Karpas-422 (cell line): ENCODE results near the gene CFAP97D1. TPM values are rescaled to one million over a fixed set of nuclear protein-coding genes. Genes with fewer than 3 reads are reported as not detected.

ENCODE experiments used
- DNase-seq: peaks from one replicate; pipeline ENCODE4 v3.0.0-alpha.2; 2015
- H2AFZ ChIP-seq: fragments of 200-600 bp; sonication (generic); 2 replicates; pipeline ENCODE4 v1.6.1; 2014; ENCODE audit warnings: antibody characterized with exemption, low read length, mixed read lengths
- H3K27ac ChIP-seq: fragments of 200-600 bp; sonication (generic); 2 replicates; pipeline ENCODE4 v1.5.1; 2014; ENCODE audit warnings: mild to moderate bottlenecking, low read length, moderate library complexity
- H3K27me3 ChIP-seq: fragments of 200-600 bp; sonication (generic); 2 replicates; pipeline ENCODE4 v1.6.1; 2014; ENCODE audit warnings: low read length, mixed read lengths
- H3K36me3 ChIP-seq: fragments of 200-600 bp; sonication (generic); 2 replicates; pipeline ENCODE4 v1.6.1; 2014; ENCODE audit warnings: low read length, mixed read lengths; ENCODE audit not compliant: insufficient read depth
- H3K4me1 ChIP-seq: fragments of 200-600 bp; sonication (generic); 2 replicates; pipeline ENCODE4 v1.6.1; 2014; ENCODE audit warnings: mild to moderate bottlenecking, low read length, mixed read lengths
- H3K4me2 ChIP-seq: fragments of 200-600 bp; sonication (generic); 2 replicates; pipeline ENCODE4 v1.6.1; 2014; ENCODE audit warnings: low read length, low read depth, mild to moderate bottlenecking; ENCODE audit not compliant: poor library complexity, severe bottlenecking
- H3K4me3 ChIP-seq: fragments of 200-600 bp; sonication (generic); 2 replicates; pipeline ENCODE4 v1.5.1; 2014; ENCODE audit warnings: mild to moderate bottlenecking, antibody characterized with exemption, low read length, mixed read lengths
- H3K79me2 ChIP-seq: fragments of 200-600 bp; sonication (generic); 2 replicates; pipeline ENCODE4 v1.6.1; 2014; ENCODE audit warnings: mild to moderate bottlenecking, low read length, mixed read lengths
- H3K9ac ChIP-seq: fragments of 200-600 bp; sonication (generic); 2 replicates; pipeline ENCODE4 v1.6.0; 2014; ENCODE audit warnings: low read length
- H3K9me2 ChIP-seq: fragments of 200-600 bp; sonication (generic), shearing (Covaris generic); replicated peaks from 2 replicates; pipeline ENCODE4 v1.6.0; 2014; ENCODE audit warnings: mild to moderate bottlenecking, low read length, moderate library complexity; ENCODE audit not compliant: insufficient read depth
- H3K9me3 ChIP-seq: fragments of 300-700, 200-600 bp; sonication (generic); 2 replicates; pipeline ENCODE4 v1.6.1; 2014; ENCODE audit warnings: low read length, mixed read lengths
- H4K20me1 ChIP-seq: fragments of 200-600 bp; sonication (generic); 2 replicates; pipeline ENCODE4 v1.6.1; 2014; ENCODE audit warnings: mild to moderate bottlenecking, antibody characterized with exemption, low read length, low read depth; ENCODE audit not compliant: insufficient read depth
- total RNA-seq: library from RNA; depleted of rRNA; stranded (reverse); fragments of >200 nt; shearing (Covaris generic); gene quantifications from 2 replicates; pipeline ENCODE4 v1.2.3, GENCODE V29; 2014; ENCODE audit warnings: low replicate concordance

CFAP97D1 gene
- total RNA-seq, 1 experiment from 2014 or later = 1.1 TPM

GRCh38 chr17:43817826-43818225 is 37.6 kb downstream of the CFAP97D1 start:
- no peaks in the 10 kb centered on the region for H3K4me1 ChIP-seq

DNA sequence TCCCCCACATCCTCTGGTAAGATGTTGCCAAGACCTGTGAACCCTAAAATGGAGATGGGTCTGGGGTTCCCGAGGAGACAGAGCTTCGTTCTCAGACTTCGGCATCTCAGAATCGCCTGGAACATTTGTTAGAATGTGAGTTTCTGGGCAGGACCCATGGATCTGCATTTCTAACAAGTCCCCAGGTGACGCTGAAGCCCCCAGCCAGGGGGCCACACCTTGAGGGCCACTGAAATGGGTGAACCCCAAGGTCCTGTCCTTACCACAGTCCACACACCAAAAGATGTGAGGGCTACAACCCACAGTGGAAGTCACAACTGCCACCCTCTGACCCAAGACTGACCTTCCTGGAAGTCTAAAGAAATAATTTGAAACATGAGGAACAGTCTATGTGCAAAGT is 38.7 kb downstream of the CFAP97D1 start:
- no peaks in the 10 kb centered on the region for H3K79me2 ChIP-seq

More at GRCh38 chr17:43817826-43818225, 37.6 kb downstream of the CFAP97D1 start:
- Histone ChIP-seq H3K79me2 (no peaks in the 10 kb centered on the region), H3K36me3 (no peaks in the 10 kb centered on the region), H3K27me3 (no peaks in the 10 kb centered on the region), H3K27ac (no peak overlapping the region), H3K9ac (no peak overlapping the region), H2AFZ (no peak overlapping the region), H4K20me1 (no peaks in the 10 kb centered on the region), H3K9me3 (no peaks in the 10 kb centered on the region), H3K4me2 (no peak overlapping the region), H3K9me2 (no peaks in the 10 kb centered on the region), H3K4me3 (no peak overlapping the region)
- DNase-seq = no peak

GRCh38 chr17:43820759-43821158 is 40.5 kb downstream of the CFAP97D1 start:
- Histone ChIP-seq H3K36me3 (no peaks in the 10 kb centered on the region), H3K4me3 (no peak overlapping the region), H3K4me2 (no peak overlapping the region), H4K20me1 (no peaks in the 10 kb centered on the region), H2AFZ (no peak overlapping the region), H3K27me3 (no peaks in the 10 kb centered on the region), H3K79me2 (no peaks in the 10 kb centered on the region), H3K9me2 (no peaks in the 10 kb centered on the region), H3K4me1 (no peaks in the 10 kb centered on the region), H3K27ac (no peak overlapping the region), H3K9ac (no peak overlapping the region), H3K9me3 (no peaks in the 10 kb centered on the region)
- DNase-seq = no peak

More for the DNA sequence above, 38.7 kb downstream of the CFAP97D1 start:
- DNase-seq = no peak
- Histone ChIP-seq H3K9me3 (no peaks in the 10 kb centered on the region), H3K9ac (no peak overlapping the region), H2AFZ (no peak overlapping the region), H3K9me2 (no peaks in the 10 kb centered on the region), H3K4me3 (no peak overlapping the region), H3K27ac (no peak overlapping the region), H4K20me1 (no peaks in the 10 kb centered on the region), H3K4me1 (no peaks in the 10 kb centered on the region), H3K36me3 (no peaks in the 10 kb centered on the region), H3K4me2 (no peak overlapping the region), H3K27me3 (no peaks in the 10 kb centered on the region)

GRCh38 chr17:43822570-43823190 is 42.4 kb downstream of the CFAP97D1 start:
- H3K4me1 ChIP-seq = no peaks in the 10 kb centered on the region
- H3K36me3 ChIP-seq = no peaks in the 10 kb centered on the region
- H3K9me3 ChIP-seq = no peaks in the 10 kb centered on the region
- no peaks in the 10 kb centered on the region for H4K20me1 ChIP-seq
- no peaks in the 10 kb centered on the region for H3K79me2 ChIP-seq
- H3K9ac ChIP-seq = no peak overlapping the region
- H3K4me2 ChIP-seq = no peak overlapping the region
- no peak overlapping the region for H2AFZ ChIP-seq
- no peaks in the 10 kb centered on the region for H3K27me3 ChIP-seq
- no peak overlapping the region for H3K4me3 ChIP-seq
- no peak overlapping the region for H3K27ac ChIP-seq
- DNase-seq = no peak
- no peaks in the 10 kb centered on the region for H3K9me2 ChIP-seq

DNA sequence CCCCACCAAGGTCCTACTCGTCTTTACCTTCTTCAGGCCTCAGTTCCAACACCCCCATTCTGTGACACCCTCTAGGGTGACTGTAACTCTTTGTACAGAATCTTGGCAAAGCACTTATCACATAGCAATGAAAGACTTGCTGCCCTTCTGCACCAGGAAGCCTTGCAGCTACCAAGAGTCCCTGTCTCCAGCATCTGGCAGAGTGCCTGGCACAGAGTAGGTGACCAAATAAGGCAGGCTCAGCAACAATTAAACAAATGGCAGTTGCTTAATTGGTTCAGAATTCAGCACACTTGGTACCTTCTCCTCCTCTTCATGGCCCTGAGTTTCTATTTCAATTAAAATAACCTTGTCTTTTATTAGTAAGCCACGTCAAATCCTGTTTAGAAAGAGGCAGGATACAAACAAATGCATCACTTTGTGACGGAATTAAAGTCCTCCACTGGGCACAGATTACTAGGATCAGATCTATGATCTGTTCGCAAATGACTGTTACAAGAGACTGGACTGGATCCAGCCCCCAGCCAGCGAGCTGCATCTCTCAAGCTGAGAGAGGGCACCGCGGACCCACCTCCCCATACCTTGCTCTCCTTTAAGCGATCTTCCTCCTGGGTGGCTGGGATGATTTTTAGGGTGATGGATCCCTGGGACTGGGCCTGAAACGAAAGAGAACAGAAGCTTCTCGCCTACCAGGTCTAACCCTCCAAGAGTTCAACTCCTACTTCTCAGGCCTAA is 43.3 kb downstream of the CFAP97D1 start:
- no peak overlapping the region for H3K4me3 ChIP-seq
- no peaks in the 10 kb centered on the region for H3K79me2 ChIP-seq
- no peak for DNase-seq
- H2AFZ ChIP-seq = no peak overlapping the region
- no peaks in the 10 kb centered on the region for H3K27me3 ChIP-seq
- H3K9me2 ChIP-seq = no peaks in the 10 kb centered on the region
- no peaks in the 10 kb centered on the region for H3K9me3 ChIP-seq
- no peaks in the 10 kb centered on the region for H3K36me3 ChIP-seq
- no peaks in the 10 kb centered on the region for H3K4me1 ChIP-seq
- H4K20me1 ChIP-seq = no peaks in the 10 kb centered on the region
- H3K4me2 ChIP-seq = no peak overlapping the region
- no peak overlapping the region for H3K9ac ChIP-seq
- H3K27ac ChIP-seq = no peak overlapping the region

GRCh38 chr17:43825567-43825966 is 45.3 kb downstream of the CFAP97D1 start:
- Histone ChIP-seq H3K9me3 (no peaks in the 10 kb centered on the region), H3K27me3 (no peaks in the 10 kb centered on the region), H3K9me2 (no peaks in the 10 kb centered on the region), H3K9ac (no peak overlapping the region), H3K4me1 (no peaks in the 10 kb centered on the region), H2AFZ (no peak overlapping the region), H3K4me2 (no peak overlapping the region), H3K27ac (no peak overlapping the region), H4K20me1 (no peaks in the 10 kb centered on the region), H3K36me3 (no peaks in the 10 kb centered on the region), H3K4me3 (no peak overlapping the region), H3K79me2 (no peaks in the 10 kb centered on the region)
- DNase-seq = no peak

DNA sequence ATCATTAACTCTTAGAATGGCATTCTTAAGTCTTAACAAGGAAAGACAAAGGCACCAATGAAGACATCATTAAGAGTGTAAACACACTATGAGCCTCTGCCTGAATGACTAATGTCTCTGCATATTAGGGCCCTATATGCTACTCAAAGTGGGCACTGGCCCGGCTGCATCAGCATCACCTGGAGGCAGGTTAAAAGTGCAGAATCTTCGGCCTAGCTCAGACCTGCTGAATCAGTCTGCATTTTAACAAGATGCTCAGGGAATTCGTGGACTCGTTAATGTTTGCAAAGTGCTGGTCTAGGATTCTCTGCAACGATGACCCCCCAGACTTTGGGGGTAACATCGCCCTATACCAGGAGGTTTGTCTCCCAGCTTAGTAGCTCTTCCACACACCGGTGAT is 46.0 kb downstream of the CFAP97D1 start:
- H3K9me2 ChIP-seq = no peaks in the 10 kb centered on the region
- no peak overlapping the region for H3K27ac ChIP-seq
- no peak overlapping the region for H2AFZ ChIP-seq
- H3K4me1 ChIP-seq = no peaks in the 10 kb centered on the region
- H3K27me3 ChIP-seq = no peaks in the 10 kb centered on the region
- H3K9me3 ChIP-seq = no peaks in the 10 kb centered on the region
- H4K20me1 ChIP-seq = no peaks in the 10 kb centered on the region
- no peaks in the 10 kb centered on the region for H3K36me3 ChIP-seq
- H3K4me3 ChIP-seq = no peak overlapping the region
- no peak for DNase-seq
- no peaks in the 10 kb centered on the region for H3K79me2 ChIP-seq
- no peak overlapping the region for H3K4me2 ChIP-seq
- no peak overlapping the region for H3K9ac ChIP-seq

- H3K27me3 ChIP-seq = no peaks in the 10 kb centered on the region
- H3K4me3 ChIP-seq = no peak overlapping the region
- H3K4me1 ChIP-seq = no peaks in the 10 kb centered on the region
- no peak overlapping the region for H3K27ac ChIP-seq
- H4K20me1 ChIP-seq = no peaks in the 10 kb centered on the region
- no peaks in the 10 kb centered on the region for H3K9me3 ChIP-seq
- no peaks in the 10 kb centered on the region for H3K36me3 ChIP-seq
- no peak overlapping the region for H2AFZ ChIP-seq
- H3K9me2 ChIP-seq = no peaks in the 10 kb centered on the region
- no peak for DNase-seq
- H3K4me2 ChIP-seq = no peak overlapping the region
- H3K9ac ChIP-seq = no peak overlapping the region
- H3K79me2 ChIP-seq = no peaks in the 10 kb centered on the region
These were observed 47.4 kb downstream of the CFAP97D1 start for GRCh38 chr17:43827596-43827995.
